Colon (tissue), 2 donors: ENCODE data around the gene MSH4.
"Not testable (repeated sequence)": the region's sequence is repeated elsewhere in the genome, so short reads cannot be mapped to it uniquely, and the experiment has no call there.

ENCODE experiments used
- FAIRE-seq: peaks from 2 replicates; lab custom pipeline; 2012; peaks lifted over from hg19 to GRCh38; lab: Jason Lieb, UNC
- donor health status: control.
- donor health status: control.

Gene MSH4

GRCh38 chr1:75796376-75797272 lies at the start of gene MSH4:
TSS of gene MSH4 (plus strand) at chr1:75796882. CDS start at chr1:75796986, 104 bp downstream.
- no peak for FAIRE-seq

DNA sequence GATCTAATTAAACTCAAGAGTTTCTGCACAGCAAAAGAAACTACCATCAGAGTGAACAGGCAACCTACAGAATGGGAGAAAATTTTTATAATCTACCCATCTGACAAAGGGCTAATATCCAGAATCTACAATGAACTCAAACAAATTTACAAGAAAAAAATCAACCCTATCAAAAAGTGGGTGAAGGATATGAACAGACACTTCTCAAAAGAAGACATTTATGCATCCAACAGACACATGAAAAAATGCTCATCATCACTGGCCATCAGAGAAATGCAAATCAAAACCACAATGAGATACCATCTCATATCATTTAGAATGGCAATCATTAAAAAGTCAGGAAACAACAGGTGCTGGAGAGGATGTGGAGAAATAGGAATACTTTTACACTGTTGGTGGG lies 39.5 kb upstream of the MSH4 start:
- not testable (repeated sequence) for FAIRE-seq

- not testable (repeated sequence) for FAIRE-seq
Measured at GRCh38 chr1:75758543-75758942, 38.1 kb upstream of the MSH4 start.

DNA sequence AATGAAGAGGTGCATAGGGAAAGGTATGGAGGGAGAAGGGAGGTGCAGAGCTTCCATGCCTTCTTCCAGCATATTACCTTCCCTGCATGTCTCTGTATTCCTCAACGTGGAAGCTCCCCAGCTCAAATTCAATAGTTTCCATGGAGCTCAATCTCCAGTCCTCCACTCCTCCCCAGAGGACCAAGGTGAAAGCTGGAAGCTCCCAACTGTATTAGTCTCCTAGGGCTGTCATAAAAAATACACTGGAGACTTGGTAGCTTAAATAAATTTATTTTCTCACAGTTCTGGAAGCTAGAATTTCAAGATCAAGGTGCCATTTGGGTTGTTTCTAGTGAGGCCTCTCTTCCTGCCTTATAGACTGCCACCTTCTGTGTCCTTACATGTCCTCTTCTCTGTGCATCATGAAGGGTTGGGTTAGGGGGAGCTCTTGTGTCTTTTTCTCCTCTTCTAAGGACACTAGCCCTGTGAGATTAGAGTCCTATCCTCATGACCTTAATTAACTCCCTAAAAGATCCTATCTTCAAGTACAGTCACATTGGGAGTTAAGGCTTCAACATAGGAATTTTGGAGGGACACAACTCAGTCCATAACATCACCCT lies 32.5 kb upstream of the MSH4 start:
- no peak for FAIRE-seq

DNA sequence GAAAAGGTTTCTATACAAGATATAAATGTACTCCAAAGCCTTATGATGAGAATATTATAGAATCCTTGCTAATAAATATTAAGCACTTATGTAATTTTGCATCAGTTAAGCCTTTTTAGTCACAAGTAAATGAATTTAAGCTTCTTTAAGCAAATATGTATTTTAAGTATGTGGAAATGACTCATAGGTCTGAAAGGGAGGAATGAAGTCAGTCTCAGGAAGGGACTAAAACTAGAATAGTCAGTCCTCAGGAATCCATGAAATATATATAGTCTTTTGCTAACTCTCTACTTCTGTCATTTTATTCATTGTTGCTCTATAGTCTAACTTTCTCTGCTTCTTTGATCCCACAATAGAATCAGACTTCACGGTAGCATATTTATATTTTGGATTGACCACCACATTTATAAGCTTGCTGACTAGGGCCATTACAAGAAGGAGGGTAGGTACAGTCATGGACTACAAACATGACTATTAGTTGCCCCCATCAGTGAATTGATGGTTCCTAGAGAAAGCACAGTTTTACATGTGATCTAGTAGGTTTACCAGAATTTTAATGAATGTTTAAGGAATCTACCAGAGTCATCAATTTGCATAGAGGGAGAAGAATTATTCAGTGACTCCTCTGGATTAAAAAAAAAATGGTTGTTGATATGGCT lies 30.9 kb upstream of the MSH4 start:
- no peak for FAIRE-seq

- FAIRE-seq: no peak
Measured at GRCh38 chr1:75768016-75768415, 28.7 kb upstream of the MSH4 start.

- FAIRE-seq: no peak
Measured at GRCh38 chr1:75770761-75771160, 25.9 kb upstream of the MSH4 start.

GRCh38 chr1:75771978-75772377 lies 24.7 kb upstream of the MSH4 start:
- FAIRE-seq: no peak

- not testable (repeated sequence) for FAIRE-seq
Measured at GRCh38 chr1:75777812-75778211, 18.9 kb upstream of the MSH4 start.

GRCh38 chr1:75778694-75779093 lies 18.0 kb upstream of the MSH4 start:
- FAIRE-seq: not testable (repeated sequence)

DNA sequence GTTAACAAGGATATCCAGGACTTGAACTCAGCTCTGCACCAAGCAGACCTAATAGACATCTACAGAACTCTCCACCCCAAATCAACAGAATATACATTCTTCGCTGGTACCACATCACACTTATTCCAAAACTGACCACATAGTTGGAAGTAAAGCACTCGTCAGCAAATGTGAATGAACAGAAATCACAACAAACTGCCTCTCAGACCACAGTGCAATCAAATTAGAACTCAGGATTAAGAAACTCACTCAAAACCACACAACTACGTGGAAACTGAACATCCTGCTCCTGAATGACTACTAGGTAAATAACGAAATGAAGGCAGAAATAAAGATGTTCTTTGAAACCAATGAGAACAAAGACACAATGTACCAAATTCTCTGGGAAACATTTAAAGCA lies 16.5 kb upstream of the MSH4 start:
- FAIRE-seq: not testable (repeated sequence)

DNA sequence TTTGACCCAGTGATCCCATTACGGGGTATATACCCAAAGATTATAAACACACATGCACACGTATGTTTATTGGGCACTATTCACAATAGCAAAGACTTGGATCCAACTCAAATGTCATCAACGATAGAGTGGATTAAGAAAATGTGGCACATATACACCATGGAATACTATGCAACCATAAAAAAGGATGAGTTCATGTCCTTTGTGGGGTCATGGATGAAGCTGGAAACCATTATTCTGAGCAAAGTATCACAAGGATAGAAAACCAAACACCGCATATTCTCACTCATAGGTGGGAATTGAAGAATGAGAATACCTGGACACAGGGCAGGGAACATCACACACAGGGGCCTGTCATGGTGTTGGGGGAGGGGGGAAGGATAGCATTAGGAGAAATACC lies 12.8 kb upstream of the MSH4 start:
- not testable (repeated sequence) for FAIRE-seq

DNA sequence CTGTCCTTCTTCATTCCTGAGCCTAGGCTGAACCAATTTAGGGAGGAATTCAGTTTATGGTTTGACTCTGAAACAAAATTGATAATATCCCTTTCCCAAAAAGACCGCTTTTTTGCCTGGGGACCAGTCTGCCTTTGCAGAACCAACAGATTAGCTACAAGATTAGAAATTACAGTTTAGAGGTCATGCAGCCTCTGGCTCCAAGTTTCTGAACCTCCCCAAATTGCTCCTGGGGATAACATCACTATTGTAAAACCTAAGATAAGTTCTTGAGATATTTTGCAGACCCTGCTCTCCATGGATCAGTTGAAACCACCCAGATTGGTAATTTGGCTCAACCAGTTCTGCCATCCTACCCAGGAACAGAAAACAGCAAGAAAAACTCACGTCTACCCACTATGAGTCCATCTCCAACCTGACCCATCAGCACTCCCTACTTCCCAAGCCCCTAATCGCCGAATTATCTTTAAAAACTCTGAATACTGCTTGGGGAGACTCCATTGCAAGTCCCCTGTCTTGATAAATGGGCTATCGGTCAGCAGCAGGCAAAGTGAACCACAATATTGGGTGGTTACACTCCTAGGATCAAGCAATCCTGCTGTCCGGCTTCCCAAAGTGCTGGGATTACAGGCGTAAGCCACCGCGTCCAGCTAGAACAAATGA lies 11.2 kb upstream of the MSH4 start:
- no peak for FAIRE-seq

GRCh38 chr1:75785983-75786853 lies 10.5 kb upstream of the MSH4 start, which contains the start of gene RABGGTB:
TSS of gene RABGGTB (plus strand) at chr1:75786256. CDS start at chr1:75786272, 16 bp downstream.
- no peak for FAIRE-seq

- no peak for FAIRE-seq
Measured at GRCh38 chr1:75786901-75787493, 9.7 kb upstream of the MSH4 start.

DNA sequence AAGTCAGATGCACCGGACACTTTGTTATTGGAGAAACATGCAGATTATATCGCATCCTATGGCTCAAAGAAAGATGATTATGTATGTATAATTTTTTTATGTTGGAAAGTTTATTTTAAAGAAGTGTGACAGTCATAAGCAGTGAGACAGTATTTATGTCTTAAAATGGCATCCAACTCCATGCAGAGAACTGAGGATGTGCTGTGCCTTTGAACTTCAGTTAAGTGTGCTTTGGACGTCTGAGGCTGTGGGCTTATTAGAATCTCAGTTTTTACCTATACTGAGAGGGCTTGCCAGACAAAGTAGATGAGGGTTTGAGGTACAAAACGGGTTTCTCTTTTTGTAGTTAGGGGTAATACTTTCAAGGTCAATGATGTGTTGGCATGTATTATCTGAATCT lies 9.2 kb upstream of the MSH4 start:
- FAIRE-seq: no peak

DNA sequence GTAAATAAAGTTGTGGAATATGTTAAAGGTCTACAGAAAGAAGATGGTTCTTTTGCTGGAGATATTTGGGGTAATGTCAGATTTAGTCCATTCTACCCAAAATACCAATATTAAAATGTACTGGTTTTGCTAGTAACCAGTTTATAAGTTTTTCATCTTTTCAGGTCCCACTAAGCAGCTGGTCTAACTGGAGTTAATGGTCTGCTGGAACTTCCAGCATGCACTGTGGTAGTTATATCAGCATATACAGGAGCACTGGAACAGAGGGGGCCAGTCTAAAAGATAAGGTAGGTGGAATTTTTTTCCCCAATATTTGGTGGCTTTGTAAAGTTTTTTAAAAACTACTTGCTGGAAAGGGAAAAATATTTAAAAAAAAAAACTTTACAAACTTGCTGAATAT lies 6.7 kb upstream of the MSH4 start:
- no peak for FAIRE-seq

- FAIRE-seq: no peak
Measured at GRCh38 chr1:75791022-75791421, 5.7 kb upstream of the MSH4 start.

- no peak for FAIRE-seq
Measured at GRCh38 chr1:75792091-75792490, 4.6 kb upstream of the MSH4 start.

GRCh38 chr1:75794382-75794781 lies 2.3 kb upstream of the MSH4 start:
- no peak for FAIRE-seq

- FAIRE-seq: no peak
Measured at GRCh38 chr1:75795703-75796193, 934 bp upstream of the MSH4 start.
